Mammary epithelial cell (primary cell): Measurements from ENCODE around the gene KLC3.

ENCODE experiments used
- CTCF ChIP-seq, 2 donors: IDR thresholded peaks in 1 of 2; conservative IDR thresholded peaks in 1 of 2; 2 replicates each; pipeline ENCODE4 v1.5.1; 2011 to 2012; ENCODE audit warnings: inconsistent platforms in 2 of 2, low read length in 2 of 2, mild to moderate bottlenecking in 2 of 2, control low read depth in 1 of 2, low read depth in 1 of 2; ENCODE audit not compliant: insufficient read depth in 1 of 2; ENCODE audit errors: extremely low read depth in 1 of 2
- EZH2 ChIP-seq: IDR thresholded peaks from 2 replicates; pipeline ENCODE4 v1.6.1; 2012; ENCODE audit warnings: low read length, inconsistent platforms, borderline replicate concordance

- no peak for TF ChIP-seq CTCF (conservative IDR thresholded peaks at IDR 0.05 in 1 of 2, IDR thresholded peaks at IDR 0.05 in 1 of 2; ENCODE audit: extremely low read depth in 1 of 2, insufficient read depth in 1 of 2, low read depth in 1 of 2, low read length in 2 of 2)
- no peak for TF ChIP-seq EZH2
Measured at GRCh38 chr19:45311621-45312020, 28.9 kb upstream of the KLC3 start.
